HepG2 (cell line): ENCODE measurements around the gene KIF26B. TPM values are rescaled to one million over a fixed set of nuclear protein-coding genes. Genes with fewer than 3 reads are reported as not detected.

Source experiments
- ADNP ChIP-seq: sonication (generic); formaldehyde crosslinking; IDR thresholded peaks from 2 replicates; pipeline ENCODE4 v1.4.0; 2020; ENCODE audit warnings: missing genetic modification reagents
- EHMT2 ChIP-seq: fragments of 200-600 bp; sonication (generic); IDR thresholded peaks from 2 replicates; pipeline ENCODE4 v1.7.0; 2017; ENCODE audit warnings: antibody characterized with exemption, low read depth, low read length, borderline replicate concordance
- FOSL2 ChIP-seq: sonication (generic); formaldehyde crosslinking; IDR thresholded peaks from 2 replicates; pipeline ENCODE4 v1.4.0; 2020; ENCODE audit warnings: missing genetic modification reagents
- HNF4G ChIP-seq, 2 experiments: sonication (generic) in 1 of 2; formaldehyde crosslinking in 1 of 2; IDR thresholded peaks; 2 replicates each; pipeline versions ENCODE4 v1.4.0 to v1.6.1; 2011 to 2020; ENCODE audit warnings: borderline replicate concordance in 2 of 2, low read depth in 2 of 2, mild to moderate bottlenecking in 2 of 2, low read length in 1 of 2, missing genetic modification reagents in 1 of 2, moderate library complexity in 1 of 2
- HOXA9 ChIP-seq: sonication (generic); formaldehyde crosslinking; IDR thresholded peaks from 2 replicates; pipeline ENCODE4 v1.8.1; 2022; ENCODE audit warnings: missing genetic modification reagents, mild to moderate bottlenecking, moderate library complexity, borderline replicate concordance
- JUN ChIP-seq: sonication (generic); formaldehyde crosslinking; IDR thresholded peaks from 2 replicates; pipeline ENCODE4 v1.4.0; 2020; ENCODE audit warnings: mild to moderate bottlenecking, missing genetic modification reagents
- MAZ ChIP-seq, 2 experiments: sonication (generic) in 1 of 2; formaldehyde crosslinking in 1 of 2; IDR thresholded peaks; 2 replicates each; pipeline versions ENCODE4 v1.5.0 to v1.6.1; 2012 to 2020; ENCODE audit warnings: low read depth in 2 of 2, mild to moderate bottlenecking in 2 of 2, borderline replicate concordance in 1 of 2, improper control_type of control experiment in 1 of 2, low read length in 1 of 2, missing genetic modification reagents in 1 of 2, moderate library complexity in 1 of 2
- MLX ChIP-seq: IDR thresholded peaks from 2 replicates; pipeline ENCODE4 v1.6.1; 2016
- ONECUT2 ChIP-seq: sonication (generic); formaldehyde crosslinking; IDR thresholded peaks from 2 replicates; pipeline ENCODE4 v1.4.0; 2020; ENCODE audit warnings: missing genetic modification reagents
- PAF1 ChIP-seq: IDR thresholded peaks from 2 replicates; pipeline ENCODE4 v1.6.1; 2016; ENCODE audit warnings: missing genetic modification reagents, missing compliant biosample characterization
- SOX13 ChIP-seq, 3 experiments: fragments of 450-650 bp in 1 of 3; sonication (generic) in 1 of 3; formaldehyde crosslinking in 1 of 3; IDR thresholded peaks in 2 of 3; conservative IDR thresholded peaks in 1 of 3; 2 replicates each; pipeline versions ENCODE4 v1.5.0 to v1.6.1; 2016 to 2020; ENCODE audit warnings: antibody characterized with exemption in 1 of 3, mild to moderate bottlenecking in 1 of 3, missing compliant biosample characterization in 1 of 3, missing genetic modification reagents in 1 of 3, moderate library complexity in 1 of 3
- TARDBP ChIP-seq: sonication (generic); formaldehyde crosslinking; IDR thresholded peaks from 2 replicates; pipeline ENCODE4 v1.8.0; 2022; ENCODE audit warnings: mild to moderate bottlenecking, missing genetic modification reagents
- YEATS4 ChIP-seq: sonication (generic); formaldehyde crosslinking; IDR thresholded peaks from 2 replicates; pipeline ENCODE4 v1.4.0; 2020; ENCODE audit warnings: missing genetic modification reagents, borderline replicate concordance
- ZNF557 ChIP-seq: sonication (generic); formaldehyde crosslinking; IDR thresholded peaks from 2 replicates; pipeline ENCODE4 v1.4.0; 2020; ENCODE audit warnings: missing genetic modification reagents
- ZSCAN9 ChIP-seq: IDR thresholded peaks from 2 replicates; pipeline ENCODE4 v1.6.1; 2016; ENCODE audit warnings: borderline replicate concordance
- polyA plus RNA-seq, 8 experiments: library from polyadenylated mRNA; depleted of rRNA in 3 of 8; stranded (reverse) in 7 of 8; unstranded in 1 of 8; fragments of >200 nt; fragmentation: Illumina TruSeq in 4 of 8; extraction: Trizol in 4 of 8; gene quantifications; 2 replicates each; pipeline versions ENCODE4 v1.2.1 to v1.2.3, GENCODE V29; 2011 to 2016; ENCODE audit warnings: low read depth in 4 of 8, missing spikeins in 1 of 8, mixed read lengths in 1 of 8; ENCODE audit not compliant: insufficient read depth in 1 of 8
- total RNA-seq, 5 experiments: library from RNA; depleted of rRNA; stranded (reverse); fragments of >200 nt; fragmentation: Illumina TruSeq; extraction: Trizol; gene quantifications; 2 replicates each; pipeline ENCODE4 v1.2.3, GENCODE V29; 2016; ENCODE audit warnings: low read depth in 1 of 5
- TF ChIP-seq, protein P1 (sequence below): sonication (generic); formaldehyde crosslinking; IDR thresholded peaks from 2 replicates; pipeline ENCODE4 v1.4.0; 2020; ENCODE audit warnings: missing genetic modification reagents, borderline replicate concordance
- TF ChIP-seq, protein P2 (sequence below): sonication (generic); formaldehyde crosslinking; IDR thresholded peaks from 2 replicates; pipeline ENCODE4 v1.4.0; 2020; ENCODE audit warnings: missing genetic modification reagents, mild to moderate bottlenecking, borderline replicate concordance
- TF ChIP-seq, protein P3 (sequence below): sonication (generic); formaldehyde crosslinking; IDR thresholded peaks from 2 replicates; pipeline ENCODE4 v1.4.0; 2020; ENCODE audit warnings: missing genetic modification reagents

KIF26B gene
- total and polyA plus RNA-seq, 2 of the 13 experiments (the other 11 are each of a cell fraction or from before 2014, with no cell fraction given) = 0.08 to 0.09 TPM

DNA sequence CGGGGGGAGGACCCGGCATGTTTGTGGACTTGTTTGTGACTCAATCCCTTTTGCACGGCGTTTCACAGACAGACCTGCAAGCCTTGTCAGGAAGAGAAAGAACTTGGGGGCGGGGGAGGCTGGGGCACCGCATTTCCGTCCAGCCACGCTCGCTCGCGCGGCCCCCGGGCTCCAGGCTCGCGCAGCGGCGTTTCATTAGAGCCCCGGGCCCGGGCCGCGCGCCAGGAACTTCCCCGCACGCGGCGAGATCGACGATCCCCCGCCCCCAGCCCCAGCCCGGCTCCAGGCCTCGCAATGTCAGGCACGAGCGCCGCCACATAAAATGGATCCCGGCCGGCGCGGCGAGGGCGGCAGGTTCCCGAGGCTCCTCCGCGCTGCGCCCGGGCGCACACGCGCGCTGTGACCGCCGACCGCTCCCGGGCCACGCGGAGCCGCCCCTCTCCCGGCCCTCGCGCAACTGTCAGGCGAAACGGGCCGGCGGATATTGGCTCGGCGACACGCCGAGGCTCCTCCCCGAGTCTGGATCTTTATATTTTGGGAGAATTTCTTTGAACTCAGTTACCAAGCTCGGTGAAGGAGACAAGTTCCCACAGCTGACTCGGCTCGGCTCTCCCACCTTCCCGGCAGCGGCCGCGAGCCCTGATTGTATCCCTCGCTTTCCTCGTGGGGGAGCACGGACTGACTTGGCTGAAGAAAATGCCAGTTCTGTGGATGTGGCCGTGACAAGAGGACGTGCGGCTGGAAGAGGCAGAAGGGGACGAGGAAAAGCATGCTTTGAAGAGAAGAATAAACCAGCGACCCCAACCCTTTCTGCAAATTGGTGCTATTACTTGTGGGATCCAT, at the start of gene KIF26B (continued):
- TF ChIP-seq MAZ (IDR thresholded peaks at IDR 0.05; ENCODE audit: borderline replicate concordance, low read depth, low read length) (no peak), MAZ (CRISPR knock-in tag; IDR thresholded peaks at IDR 0.05; ENCODE audit: low read depth) (peak; percentile 42; the same call in 1 of the 2 replicates), EHMT2 (no peak), ONECUT2 (CRISPR knock-in tag) (no peak), TARDBP (CRISPR knock-in tag) (no peak), PAF1 (CRISPR knock-in tag) (no peak), ADNP (CRISPR knock-in tag) (no peak), HOXA9 (CRISPR knock-in tag) (no peak; the same call in 1 of the 2 replicates), YEATS4 (no peak), HNF4G (IDR thresholded peaks at IDR 0.05; ENCODE audit: borderline replicate concordance, low read depth, low read length) (no peak), HNF4G (CRISPR knock-in tag; IDR thresholded peaks at IDR 0.05; ENCODE audit: borderline replicate concordance, low read depth) (no peak), ZNF557 (CRISPR knock-in tag) (no peak), JUN (CRISPR knock-in tag) (no peak), SOX13 (IDR thresholded peaks at IDR 0.05) (no peak), SOX13 (CRISPR knock-in tag; conservative IDR thresholded peaks at IDR 0.05 in 1 of 2, IDR thresholded peaks at IDR 0.05 in 1 of 2) (peak in 1 of 2 experiments; percentile 29; a peak in 1 of 4 replicates), ZSCAN9 (CRISPR knock-in tag) (no peak), FOSL2 (CRISPR knock-in tag) (0 out of 2 replicates have a peak, but pooled peaks have one; percentile 25), MLX (CRISPR knock-in tag) (no peak)
- TF ChIP-seq, protein P1, sequence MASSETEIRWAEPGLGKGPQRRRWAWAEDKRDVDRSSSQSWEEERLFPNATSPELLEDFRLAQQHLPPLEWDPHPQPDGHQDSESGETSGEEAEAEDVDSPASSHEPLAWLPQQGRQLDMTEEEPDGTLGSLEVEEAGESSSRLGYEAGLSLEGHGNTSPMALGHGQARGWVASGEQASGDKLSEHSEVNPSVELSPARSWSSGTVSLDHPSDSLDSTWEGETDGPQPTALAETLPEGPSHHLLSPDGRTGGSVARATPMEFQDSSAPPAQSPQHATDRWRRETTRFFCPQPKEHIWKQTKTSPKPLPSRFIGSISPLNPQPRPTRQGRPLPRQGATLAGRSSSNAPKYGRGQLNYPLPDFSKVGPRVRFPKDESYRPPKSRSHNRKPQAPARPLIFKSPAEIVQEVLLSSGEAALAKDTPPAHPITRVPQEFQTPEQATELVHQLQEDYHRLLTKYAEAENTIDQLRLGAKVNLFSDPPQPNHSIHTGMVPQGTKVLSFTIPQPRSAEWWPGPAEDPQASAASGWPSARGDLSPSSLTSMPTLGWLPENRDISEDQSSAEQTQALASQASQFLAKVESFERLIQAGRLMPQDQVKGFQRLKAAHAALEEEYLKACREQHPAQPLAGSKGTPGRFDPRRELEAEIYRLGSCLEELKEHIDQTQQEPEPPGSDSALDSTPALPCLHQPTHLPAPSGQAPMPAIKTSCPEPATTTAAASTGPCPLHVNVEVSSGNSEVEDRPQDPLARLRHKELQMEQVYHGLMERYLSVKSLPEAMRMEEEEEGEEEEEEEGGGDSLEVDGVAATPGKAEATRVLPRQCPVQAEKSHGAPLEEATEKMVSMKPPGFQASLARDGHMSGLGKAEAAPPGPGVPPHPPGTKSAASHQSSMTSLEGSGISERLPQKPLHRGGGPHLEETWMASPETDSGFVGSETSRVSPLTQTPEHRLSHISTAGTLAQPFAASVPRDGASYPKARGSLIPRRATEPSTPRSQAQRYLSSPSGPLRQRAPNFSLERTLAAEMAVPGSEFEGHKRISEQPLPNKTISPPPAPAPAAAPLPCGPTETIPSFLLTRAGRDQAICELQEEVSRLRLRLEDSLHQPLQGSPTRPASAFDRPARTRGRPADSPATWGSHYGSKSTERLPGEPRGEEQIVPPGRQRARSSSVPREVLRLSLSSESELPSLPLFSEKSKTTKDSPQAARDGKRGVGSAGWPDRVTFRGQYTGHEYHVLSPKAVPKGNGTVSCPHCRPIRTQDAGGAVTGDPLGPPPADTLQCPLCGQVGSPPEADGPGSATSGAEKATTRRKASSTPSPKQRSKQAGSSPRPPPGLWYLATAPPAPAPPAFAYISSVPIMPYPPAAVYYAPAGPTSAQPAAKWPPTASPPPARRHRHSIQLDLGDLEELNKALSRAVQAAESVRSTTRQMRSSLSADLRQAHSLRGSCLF (CRISPR knock-in tag) = no peak
- TF ChIP-seq, protein P2, sequence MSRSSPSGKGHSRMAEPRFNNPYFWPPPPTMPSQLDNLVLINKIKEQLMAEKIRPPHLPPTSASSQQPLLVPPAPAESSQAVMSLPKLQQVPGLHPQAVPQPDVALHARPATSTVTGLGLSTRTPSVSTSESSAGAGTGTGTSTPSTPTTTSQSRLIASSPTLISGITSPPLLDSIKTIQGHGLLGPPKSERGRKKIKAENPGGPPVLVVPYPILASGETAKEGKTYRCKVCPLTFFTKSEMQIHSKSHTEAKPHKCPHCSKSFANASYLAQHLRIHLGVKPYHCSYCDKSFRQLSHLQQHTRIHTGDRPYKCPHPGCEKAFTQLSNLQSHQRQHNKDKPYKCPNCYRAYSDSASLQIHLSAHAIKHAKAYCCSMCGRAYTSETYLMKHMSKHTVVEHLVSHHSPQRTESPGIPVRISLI (CRISPR knock-in tag) = no peak
- TF ChIP-seq, protein P3, sequence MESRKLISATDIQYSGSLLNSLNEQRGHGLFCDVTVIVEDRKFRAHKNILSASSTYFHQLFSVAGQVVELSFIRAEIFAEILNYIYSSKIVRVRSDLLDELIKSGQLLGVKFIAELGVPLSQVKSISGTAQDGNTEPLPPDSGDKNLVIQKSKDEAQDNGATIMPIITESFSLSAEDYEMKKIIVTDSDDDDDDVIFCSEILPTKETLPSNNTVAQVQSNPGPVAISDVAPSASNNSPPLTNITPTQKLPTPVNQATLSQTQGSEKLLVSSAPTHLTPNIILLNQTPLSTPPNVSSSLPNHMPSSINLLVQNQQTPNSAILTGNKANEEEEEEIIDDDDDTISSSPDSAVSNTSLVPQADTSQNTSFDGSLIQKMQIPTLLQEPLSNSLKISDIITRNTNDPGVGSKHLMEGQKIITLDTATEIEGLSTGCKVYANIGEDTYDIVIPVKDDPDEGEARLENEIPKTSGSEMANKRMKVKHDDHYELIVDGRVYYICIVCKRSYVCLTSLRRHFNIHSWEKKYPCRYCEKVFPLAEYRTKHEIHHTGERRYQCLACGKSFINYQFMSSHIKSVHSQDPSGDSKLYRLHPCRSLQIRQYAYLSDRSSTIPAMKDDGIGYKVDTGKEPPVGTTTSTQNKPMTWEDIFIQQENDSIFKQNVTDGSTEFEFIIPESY = no peak
